Activated naive CD8-positive, alpha-beta T cell treated with anti-CD3 and anti-CD28 coated beads for 36 hours (primary cell): ENCODE results near the gene CUTC. TPM values are rescaled to one million over a fixed set of nuclear protein-coding genes. Genes with fewer than 3 reads are reported as not detected.

Experiments used
- DNase-seq: peaks from one replicate; pipeline ENCODE4 v3.0.0; 2021
- H3K27ac Mint-ChIP-seq: one replicate; pipeline ENCODE4 v1.8.0; 2022; ENCODE audit warnings: mild to moderate bottlenecking, moderate library complexity, mixed read lengths
- H3K27me3 Mint-ChIP-seq: one replicate; pipeline ENCODE4 v1.8.0; 2022; ENCODE audit warnings: mild to moderate bottlenecking, mixed read lengths
- H3K36me3 Mint-ChIP-seq: one replicate; pipeline ENCODE4 v1.8.0; 2021; ENCODE audit warnings: mild to moderate bottlenecking, mixed read lengths
- H3K4me1 Mint-ChIP-seq: one replicate; pipeline ENCODE4 v1.8.0; 2021; ENCODE audit warnings: mixed read lengths
- H3K4me3 Mint-ChIP-seq: one replicate; pipeline ENCODE4 v1.8.0; 2022; ENCODE audit warnings: mild to moderate bottlenecking, moderate library complexity, mixed read lengths
- H3K9me3 Mint-ChIP-seq: one replicate; pipeline ENCODE4 v1.8.0; 2022; ENCODE audit warnings: mixed read lengths
- total RNA-seq, 2 experiments: library from RNA; stranded (reverse); gene quantifications; one replicate each; pipeline ENCODE4 v1.2.3, GENCODE V29; 2021

The CUTC gene
- total RNA-seq, 2 experiments from 2014 or later = 36.1 to 38.1 TPM

GRCh38 chr10:99784727-99785441 lies 52.9 kb downstream of the CUTC start:
- Mint-ChIP-seq H3K4me3 (no peak overlapping the region), H3K27ac (no peak overlapping the region), H3K36me3 (peaks cover 3% of the 10 kb centered on the region), H3K27me3 (no peaks in the 10 kb centered on the region), H3K4me1 (no peaks in the 10 kb centered on the region), H3K9me3 (no peaks in the 10 kb centered on the region)
- no peak for DNase-seq

DNA sequence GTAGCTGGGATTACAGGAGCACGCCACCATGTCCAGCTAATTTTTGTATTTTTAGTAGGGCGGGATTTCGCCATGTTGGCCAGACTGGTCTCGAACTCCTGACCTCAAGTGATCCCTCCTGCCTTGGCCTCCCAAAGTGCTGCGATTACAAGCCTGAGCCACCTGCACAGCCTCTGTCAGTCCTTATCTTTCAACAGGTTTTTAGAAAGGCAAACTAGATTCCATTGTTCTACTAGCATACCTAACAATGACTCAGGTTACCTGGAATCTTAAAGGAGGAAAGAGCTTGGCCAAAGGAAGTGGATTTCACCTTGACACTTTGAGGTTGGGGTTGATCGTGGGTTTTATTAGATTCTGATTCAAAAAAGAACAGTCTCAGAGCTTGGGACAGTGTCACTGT lies 53.6 kb downstream of the CUTC start:
- Mint-ChIP-seq H3K36me3 (peaks cover 3% of the 10 kb centered on the region), H3K4me3 (no peak overlapping the region), H3K9me3 (no peaks in the 10 kb centered on the region), H3K27ac (no peak overlapping the region), H3K27me3 (no peaks in the 10 kb centered on the region), H3K4me1 (no peaks in the 10 kb centered on the region)
- no peak for DNase-seq

DNA sequence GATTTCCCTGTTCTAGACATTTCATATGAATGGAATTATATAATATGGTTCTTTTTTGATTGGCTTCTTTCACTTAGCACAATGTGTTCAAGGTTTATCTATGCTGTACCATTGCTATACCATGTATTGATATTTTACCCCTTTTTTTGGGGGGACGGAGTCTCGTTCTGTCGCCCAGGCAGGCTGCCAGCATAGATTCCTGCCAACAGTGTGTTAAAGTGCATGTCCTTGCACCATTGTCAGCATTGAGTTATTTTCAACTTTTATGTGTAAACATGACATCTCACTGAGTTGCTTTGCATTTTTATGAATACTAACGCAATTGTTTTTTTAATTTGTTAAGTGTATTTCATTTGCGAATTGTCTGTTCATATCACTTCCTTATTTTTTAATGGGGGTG lies 55.3 kb downstream of the CUTC start:
- no peak overlapping the region for H3K4me3 Mint-ChIP-seq
- no peak overlapping the region for H3K27ac Mint-ChIP-seq
- H3K4me1 Mint-ChIP-seq = no peaks in the 10 kb centered on the region
- H3K9me3 Mint-ChIP-seq = no peaks in the 10 kb centered on the region
- no peak for DNase-seq
- peaks cover 3% of the 10 kb centered on the region for H3K36me3 Mint-ChIP-seq
- H3K27me3 Mint-ChIP-seq = no peaks in the 10 kb centered on the region

- peaks cover 3% of the 10 kb centered on the region for H3K36me3 Mint-ChIP-seq
- H3K4me3 Mint-ChIP-seq = no peak overlapping the region
- H3K9me3 Mint-ChIP-seq = no peaks in the 10 kb centered on the region
- no peak for DNase-seq
- no peaks in the 10 kb centered on the region for H3K27me3 Mint-ChIP-seq
- H3K4me1 Mint-ChIP-seq = no peaks in the 10 kb centered on the region
- H3K27ac Mint-ChIP-seq = no peak overlapping the region
These were observed 55.9 kb downstream of the CUTC start for GRCh38 chr10:99787782-99788445.

DNA sequence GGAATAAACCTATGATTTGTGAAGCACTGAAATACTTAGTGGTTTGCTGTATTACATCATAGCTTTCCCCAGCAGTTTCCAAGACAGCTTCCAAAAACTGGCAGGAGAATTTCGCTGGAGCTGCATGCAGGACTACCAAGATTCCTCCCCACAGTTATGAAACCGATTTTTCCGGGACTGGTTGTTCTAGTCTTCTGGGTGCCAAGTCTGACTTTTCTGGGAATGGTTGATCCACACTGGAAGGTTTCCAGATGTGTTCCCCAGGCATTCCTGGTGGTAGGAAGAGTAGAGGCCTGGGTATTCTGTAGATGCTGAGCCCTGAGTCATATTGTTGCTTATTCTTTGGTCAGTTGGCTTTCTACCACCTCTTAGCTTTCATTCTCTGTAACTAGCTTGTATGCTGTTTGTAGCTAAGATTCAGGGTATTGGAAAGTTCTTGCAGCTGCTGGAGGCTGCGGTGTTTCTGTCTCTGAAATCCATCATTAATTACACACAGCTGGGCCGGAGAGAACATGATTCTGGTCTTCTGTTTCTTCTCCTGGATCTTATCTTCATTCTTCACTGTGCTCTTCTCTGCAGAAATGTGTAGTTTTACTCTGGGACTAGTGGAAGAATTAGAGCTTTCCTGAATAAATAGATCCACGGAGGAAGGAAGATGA lies 56.7 kb downstream of the CUTC start:
- DNase-seq = no peak
- peaks cover 3% of the 10 kb centered on the region for H3K36me3 Mint-ChIP-seq
- no peaks in the 10 kb centered on the region for H3K4me1 Mint-ChIP-seq
- H3K27ac Mint-ChIP-seq = no peak overlapping the region
- H3K4me3 Mint-ChIP-seq = no peak overlapping the region
- H3K27me3 Mint-ChIP-seq = no peaks in the 10 kb centered on the region
- no peaks in the 10 kb centered on the region for H3K9me3 Mint-ChIP-seq

DNA sequence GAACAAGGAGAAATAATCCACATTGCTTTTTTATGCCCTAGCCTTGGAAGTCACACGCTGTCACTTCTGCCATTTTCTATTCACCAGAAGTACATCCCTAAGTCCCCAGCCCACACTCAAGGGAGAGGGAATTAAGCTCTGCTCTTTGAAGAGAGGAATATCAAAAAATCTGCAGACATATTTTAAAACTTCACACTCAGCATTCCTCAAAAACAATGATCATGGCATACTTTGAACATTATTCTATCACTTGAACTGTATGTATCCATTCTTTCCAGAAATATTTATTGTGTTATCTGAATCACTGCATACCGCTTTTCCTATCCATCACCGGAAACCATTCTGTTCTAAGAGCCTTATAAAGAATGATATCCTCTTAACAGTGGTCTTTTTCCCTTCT lies 59.8 kb downstream of the CUTC start:
- H3K4me1 Mint-ChIP-seq = no peaks in the 10 kb centered on the region
- H3K9me3 Mint-ChIP-seq = no peaks in the 10 kb centered on the region
- no peak overlapping the region for H3K4me3 Mint-ChIP-seq
- no peak overlapping the region for H3K27ac Mint-ChIP-seq
- H3K27me3 Mint-ChIP-seq = no peaks in the 10 kb centered on the region
- DNase-seq = no peak
- peaks cover 3% of the 10 kb centered on the region for H3K36me3 Mint-ChIP-seq

DNA sequence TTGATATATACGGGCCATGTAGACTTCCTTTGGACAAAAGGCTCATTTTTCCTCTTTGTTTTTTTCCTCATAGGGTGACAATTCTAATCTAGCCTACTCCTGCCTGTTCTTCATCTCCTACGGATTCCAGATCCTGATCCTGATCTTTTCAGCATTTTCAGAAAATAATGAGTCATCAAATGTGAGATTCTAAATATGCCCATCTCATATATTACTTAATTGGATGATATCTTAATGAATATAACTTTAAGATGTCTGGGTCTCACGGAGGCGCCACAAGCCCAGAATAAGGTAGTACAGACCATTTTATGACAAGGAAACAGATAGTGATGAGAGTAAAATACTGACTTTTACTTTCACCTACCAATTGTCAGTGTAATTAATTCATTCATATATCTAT lies 61.8 kb downstream of the CUTC start:
- DNase-seq = no peak
- Mint-ChIP-seq H3K36me3 (peaks cover under 1% of the 10 kb centered on the region), H3K4me3 (no peak overlapping the region), H3K9me3 (no peaks in the 10 kb centered on the region), H3K4me1 (no peaks in the 10 kb centered on the region), H3K27me3 (no peaks in the 10 kb centered on the region), H3K27ac (no peak overlapping the region)

DNA sequence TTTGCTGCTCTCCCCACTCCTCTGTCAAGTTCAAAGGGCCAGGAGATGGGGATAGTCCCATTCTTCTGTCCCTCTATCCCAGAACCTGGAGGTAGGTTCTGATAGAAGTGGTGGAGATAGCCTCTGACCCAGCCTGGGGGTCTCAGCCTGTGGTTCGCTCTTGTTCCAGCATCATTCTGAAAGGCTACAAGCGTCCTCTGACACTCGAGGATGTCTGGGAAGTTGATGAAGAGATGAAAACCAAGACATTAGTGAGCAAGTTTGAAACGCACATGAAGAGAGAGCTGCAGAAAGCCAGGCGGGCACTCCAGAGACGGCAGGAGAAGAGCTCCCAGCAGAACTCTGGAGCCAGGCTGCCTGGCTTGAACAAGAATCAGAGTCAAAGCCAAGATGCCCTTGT lies 64.9 kb downstream of the CUTC start:
- no peaks in the 10 kb centered on the region for H3K36me3 Mint-ChIP-seq
- H3K4me3 Mint-ChIP-seq = no peak overlapping the region
- no peak overlapping the region for H3K27ac Mint-ChIP-seq
- no peaks in the 10 kb centered on the region for H3K9me3 Mint-ChIP-seq
- no peaks in the 10 kb centered on the region for H3K4me1 Mint-ChIP-seq
- H3K27me3 Mint-ChIP-seq = no peaks in the 10 kb centered on the region
- no peak for DNase-seq

DNA sequence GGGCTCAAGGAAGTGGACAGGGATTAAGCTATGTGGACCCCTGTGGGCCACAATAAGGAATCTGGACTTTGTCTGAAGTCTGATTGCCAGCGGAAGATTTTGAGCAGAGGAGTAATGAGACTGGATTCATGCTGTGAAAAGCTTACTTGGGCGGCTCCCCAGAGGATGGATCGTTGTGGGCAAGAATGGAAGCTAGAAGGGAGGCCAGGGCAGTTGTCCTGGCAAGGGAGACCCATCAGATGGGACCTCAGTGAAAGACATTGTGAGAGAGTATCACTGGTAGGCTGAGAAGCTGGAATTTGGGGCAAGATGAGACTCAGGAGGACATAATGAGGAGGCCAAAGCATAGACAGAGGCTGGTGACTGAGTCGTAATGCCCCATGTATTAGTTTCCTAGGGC lies 66.0 kb downstream of the CUTC start:
- H3K36me3 Mint-ChIP-seq = no peaks in the 10 kb centered on the region
- no peaks in the 10 kb centered on the region for H3K4me1 Mint-ChIP-seq
- DNase-seq = no peak
- H3K4me3 Mint-ChIP-seq = no peak overlapping the region
- H3K27ac Mint-ChIP-seq = no peak overlapping the region
- H3K27me3 Mint-ChIP-seq = no peaks in the 10 kb centered on the region
- H3K9me3 Mint-ChIP-seq = no peaks in the 10 kb centered on the region

DNA sequence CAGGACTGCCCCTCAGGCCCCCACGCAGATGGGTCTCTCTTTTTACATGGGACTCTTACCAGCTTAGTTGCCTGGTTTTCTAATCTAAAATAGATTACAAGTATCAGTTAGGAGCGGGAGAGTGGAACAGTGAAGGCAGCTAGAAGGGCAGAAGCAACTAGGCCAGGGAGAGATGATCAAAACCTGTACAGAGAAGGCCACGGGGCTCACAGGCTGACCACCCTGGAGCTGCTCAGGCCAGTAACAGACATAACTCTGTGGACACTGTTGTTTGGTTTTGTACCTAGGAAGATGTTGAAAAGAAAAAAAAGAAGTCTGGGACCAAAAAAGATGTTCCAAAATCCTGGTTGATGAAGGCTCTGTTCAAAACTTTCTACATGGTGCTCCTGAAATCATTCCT lies 66.9 kb downstream of the CUTC start:
- Mint-ChIP-seq H3K4me3 (no peak overlapping the region), H3K27ac (no peak overlapping the region), H3K9me3 (no peaks in the 10 kb centered on the region), H3K4me1 (no peaks in the 10 kb centered on the region), H3K36me3 (no peaks in the 10 kb centered on the region), H3K27me3 (no peaks in the 10 kb centered on the region)
- DNase-seq = no peak

GRCh38 chr10:99799613-99800012 lies 67.6 kb downstream of the CUTC start:
- no peak overlapping the region for H3K4me3 Mint-ChIP-seq
- no peak overlapping the region for H3K27ac Mint-ChIP-seq
- H3K9me3 Mint-ChIP-seq = no peaks in the 10 kb centered on the region
- no peaks in the 10 kb centered on the region for H3K36me3 Mint-ChIP-seq
- no peak for DNase-seq
- H3K27me3 Mint-ChIP-seq = no peaks in the 10 kb centered on the region
- no peaks in the 10 kb centered on the region for H3K4me1 Mint-ChIP-seq

- Mint-ChIP-seq H3K27me3 (no peaks in the 10 kb centered on the region), H3K9me3 (no peaks in the 10 kb centered on the region), H3K4me1 (no peaks in the 10 kb centered on the region), H3K4me3 (no peak overlapping the region), H3K36me3 (no peaks in the 10 kb centered on the region), H3K27ac (no peak overlapping the region)
- no peak for DNase-seq
These were observed 72.4 kb downstream of the CUTC start for GRCh38 chr10:99804471-99804870.

DNA sequence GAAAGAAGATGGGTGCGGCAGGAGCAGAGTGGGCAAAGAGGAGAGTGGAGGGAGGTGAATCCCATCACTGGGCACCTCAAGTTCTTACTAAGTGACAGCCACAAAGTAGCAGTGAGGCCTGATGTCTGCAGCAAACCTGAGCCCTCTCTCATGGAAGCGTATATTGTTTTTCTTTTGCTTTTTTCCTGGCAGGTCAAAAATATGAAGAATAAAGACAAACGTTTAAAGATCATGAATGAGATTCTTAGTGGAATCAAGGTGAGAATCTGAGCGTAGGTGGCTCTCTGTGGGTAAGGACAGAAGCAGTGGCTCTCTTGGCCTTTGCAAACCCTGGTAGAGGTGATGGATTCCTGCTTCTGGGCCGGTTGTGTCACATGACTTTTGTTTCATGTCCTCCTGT lies 73.2 kb downstream of the CUTC start:
- no peaks in the 10 kb centered on the region for H3K27me3 Mint-ChIP-seq
- no peaks in the 10 kb centered on the region for H3K36me3 Mint-ChIP-seq
- no peak overlapping the region for H3K4me3 Mint-ChIP-seq
- H3K4me1 Mint-ChIP-seq = no peaks in the 10 kb centered on the region
- no peaks in the 10 kb centered on the region for H3K9me3 Mint-ChIP-seq
- no peak overlapping the region for H3K27ac Mint-ChIP-seq
- no peak for DNase-seq
